SIG-M5 (cell line): ENCODE data around the gene C5orf58.

Experiments
- DNase-seq: peaks from one replicate; lab custom pipeline; 2025; lab: John Stamatoyannopoulos, UW

Gene C5orf58

GRCh38 chr5:170256571-170256970 lies 23.8 kb downstream of the C5orf58 start:
- no peak for DNase-seq

GRCh38 chr5:170257370-170257769 lies 24.6 kb downstream of the C5orf58 start:
- no peak for DNase-seq

GRCh38 chr5:170261528-170262043 lies 28.8 kb downstream of the C5orf58 start:
- DNase-seq = no peak

- no peak for DNase-seq
Observed at GRCh38 chr5:170262061-170263045, 29.6 kb downstream of the C5orf58 start.

- no peak for DNase-seq
Observed at GRCh38 chr5:170263906-170264305, 31.1 kb downstream of the C5orf58 start.

- no peak for DNase-seq
Observed at GRCh38 chr5:170265522-170265921, 32.7 kb downstream of the C5orf58 start.

GRCh38 chr5:170266570-170267381 lies 34.0 kb downstream of the C5orf58 start:
- DNase-seq = no peak

- DNase-seq = peak; percentile 19
Observed at GRCh38 chr5:170267431-170268152, 34.8 kb downstream of the C5orf58 start.

GRCh38 chr5:170268153-170268689 lies 35.4 kb downstream of the C5orf58 start:
- no peak for DNase-seq

GRCh38 chr5:170268884-170269283 lies 36.1 kb downstream of the C5orf58 start:
- DNase-seq = peak; percentile 52

GRCh38 chr5:170269579-170269978 lies 36.8 kb downstream of the C5orf58 start:
- no peak for DNase-seq

GRCh38 chr5:170270293-170271069 lies 37.7 kb downstream of the C5orf58 start:
- no peak for DNase-seq

- DNase-seq = no peak
Observed at GRCh38 chr5:170273968-170274710, 41.4 kb downstream of the C5orf58 start.

- DNase-seq = no peak
Observed at GRCh38 chr5:170275376-170275994, 42.7 kb downstream of the C5orf58 start.

- no peak for DNase-seq
Observed at GRCh38 chr5:170276140-170276539, 43.4 kb downstream of the C5orf58 start.

GRCh38 chr5:170277867-170278281 lies 45.1 kb downstream of the C5orf58 start:
- DNase-seq = no peak

- peak; percentile 50 for DNase-seq
Observed at GRCh38 chr5:170278611-170279458, 46.0 kb downstream of the C5orf58 start.

- DNase-seq = no peak
Observed at GRCh38 chr5:170279459-170279817, 46.7 kb downstream of the C5orf58 start.

GRCh38 chr5:170280011-170280493 lies 47.3 kb downstream of the C5orf58 start:
- DNase-seq = no peak
